Peyer's patch (tissue), 4 donors: ENCODE results near the gene SKAP2.

Experiments used
- POLR2A ChIP-seq, 2 donors: fragments of 450-650 bp; IDR thresholded peaks; one replicate each; pipeline ENCODE4 v1.5.1; 2017; ENCODE audit warnings: antibody characterized with exemption in 2 of 2, mild to moderate bottlenecking in 2 of 2, moderate library complexity in 2 of 2
- TF ChIP-seq, protein P1 (sequence below), 6 experiments: fragments of 450-650 bp in 4 of 6; fragments of 200-600 bp in 2 of 6; sonication (generic) in 1 of 6; IDR thresholded peaks; one replicate each; pipeline ENCODE4 v1.5.1; 2017 to 2019; ENCODE audit warnings: antibody characterized with exemption in 6 of 6, mild to moderate bottlenecking in 3 of 6, moderate library complexity in 1 of 6

DNA sequence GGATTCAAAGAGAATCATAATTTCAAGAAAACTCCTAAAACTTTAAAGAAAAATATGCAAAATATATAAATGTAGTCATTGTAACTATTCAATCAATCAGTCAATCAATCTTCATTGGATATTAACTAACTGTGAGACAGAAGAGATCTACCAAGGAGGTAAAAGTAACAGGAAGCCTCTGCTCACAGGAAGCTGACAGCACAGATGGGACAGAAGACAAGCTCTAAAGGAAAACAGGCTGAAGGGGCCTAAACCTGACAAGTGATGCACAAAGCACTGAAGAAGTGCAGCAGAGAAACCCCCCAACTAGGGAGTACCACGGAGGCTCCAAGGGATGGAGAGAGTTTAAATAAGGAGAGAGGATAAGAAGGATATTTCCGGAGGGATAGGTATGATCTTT is 173.0 kb downstream of the SKAP2 start:
- TF ChIP-seq, protein P1, sequence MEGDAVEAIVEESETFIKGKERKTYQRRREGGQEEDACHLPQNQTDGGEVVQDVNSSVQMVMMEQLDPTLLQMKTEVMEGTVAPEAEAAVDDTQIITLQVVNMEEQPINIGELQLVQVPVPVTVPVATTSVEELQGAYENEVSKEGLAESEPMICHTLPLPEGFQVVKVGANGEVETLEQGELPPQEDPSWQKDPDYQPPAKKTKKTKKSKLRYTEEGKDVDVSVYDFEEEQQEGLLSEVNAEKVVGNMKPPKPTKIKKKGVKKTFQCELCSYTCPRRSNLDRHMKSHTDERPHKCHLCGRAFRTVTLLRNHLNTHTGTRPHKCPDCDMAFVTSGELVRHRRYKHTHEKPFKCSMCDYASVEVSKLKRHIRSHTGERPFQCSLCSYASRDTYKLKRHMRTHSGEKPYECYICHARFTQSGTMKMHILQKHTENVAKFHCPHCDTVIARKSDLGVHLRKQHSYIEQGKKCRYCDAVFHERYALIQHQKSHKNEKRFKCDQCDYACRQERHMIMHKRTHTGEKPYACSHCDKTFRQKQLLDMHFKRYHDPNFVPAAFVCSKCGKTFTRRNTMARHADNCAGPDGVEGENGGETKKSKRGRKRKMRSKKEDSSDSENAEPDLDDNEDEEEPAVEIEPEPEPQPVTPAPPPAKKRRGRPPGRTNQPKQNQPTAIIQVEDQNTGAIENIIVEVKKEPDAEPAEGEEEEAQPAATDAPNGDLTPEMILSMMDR (IDR thresholded peaks at IDR 0.05) = no peak
- TF ChIP-seq POLR2A (IDR thresholded peaks at IDR 0.05) = no peak
